Activated effector memory CD4-positive, alpha-beta T cell treated with Interleukin-2 at 50 U/mL for 16 hours (primary cell): ENCODE results near the gene RPS6KA2.

Source experiments
- DNase-seq: peaks from one replicate; pipeline ENCODE4 v3.0.0-alpha.2; 2020

Gene RPS6KA2

GRCh38 chr6:166477647-166478365, 149.2 kb downstream of the RPS6KA2 start:
- no peak for DNase-seq

GRCh38 chr6:166476634-166477215, 150.3 kb downstream of the RPS6KA2 start:
- no peak for DNase-seq

GRCh38 chr6:166476061-166476591, 150.9 kb downstream of the RPS6KA2 start:
- DNase-seq: no peak

GRCh38 chr6:166474721-166475565, 152.1 kb downstream of the RPS6KA2 start:
- DNase-seq: no peak

- DNase-seq: no peak
These were observed 153.0 kb downstream of the RPS6KA2 start for GRCh38 chr6:166473886-166474571.

- DNase-seq: no peak
These were observed 154.4 kb downstream of the RPS6KA2 start for GRCh38 chr6:166472636-166473035.

- no peak for DNase-seq
These were observed 155.2 kb downstream of the RPS6KA2 start for GRCh38 chr6:166471797-166472260.

GRCh38 chr6:166470863-166471410, 156.1 kb downstream of the RPS6KA2 start:
- DNase-seq: no peak

- DNase-seq: no peak
These were observed 156.8 kb downstream of the RPS6KA2 start for GRCh38 chr6:166470029-166470862.

- no peak for DNase-seq
These were observed 157.6 kb downstream of the RPS6KA2 start for GRCh38 chr6:166469426-166469961.

GRCh38 chr6:166467436-166468000, 159.5 kb downstream of the RPS6KA2 start:
- no peak for DNase-seq

GRCh38 chr6:166466178-166467122, 160.6 kb downstream of the RPS6KA2 start:
- no peak for DNase-seq

GRCh38 chr6:166465671-166466087, 161.4 kb downstream of the RPS6KA2 start:
- DNase-seq: no peak

GRCh38 chr6:166465003-166465399, 162.1 kb downstream of the RPS6KA2 start:
- DNase-seq: no peak

GRCh38 chr6:166464068-166465002, 162.7 kb downstream of the RPS6KA2 start:
- no peak for DNase-seq

GRCh38 chr6:166463359-166464067, 163.5 kb downstream of the RPS6KA2 start:
- no peak for DNase-seq

GRCh38 chr6:166462461-166463135, 164.5 kb downstream of the RPS6KA2 start:
- DNase-seq: no peak
